GM12878 (cell line): Measurements from ENCODE around the gene ANKRD13B. TPM values are rescaled to one million over a fixed set of nuclear protein-coding genes. Genes with fewer than 3 reads are reported as not detected.
A peak's percentile ranks its signal among the peaks of the same experiment; 100 is the strongest.

Source experiments
- ATAC-seq: fragments of 200-7000 bp; cut with Tn5 transposase; 3 replicates; pipeline ENCODE4 v1.9.1; 2020; ENCODE audit warnings: mild to moderate bottlenecking, moderate library complexity
- BruUV-seq: library from RNA; stranded (reverse); fragments of 400-500 nt; replicated peaks from 2 replicates; lab custom pipeline; 2021; lab: Mats Ljungman, UMichigan
- CTCF ChIA-PET: fragments of 300-600 bp; sonication (Branson Sonifier 250); formaldehyde crosslinking; extraction: SDS; loops from one replicate; lab custom pipeline; 2021; ENCODE audit warnings: inconsistent platforms; lab: Yijun Ruan, JAX
- POLR2A ChIA-PET: fragments of 350-600 bp; formaldehyde crosslinking; extraction: SDS; loops from one replicate; lab custom pipeline; 2021; ENCODE audit warnings: inconsistent platforms; lab: Charles Lee
- RAD21 ChIA-PET: fragments of 300-600 bp; sonication (Branson Sonifier 250); formaldehyde crosslinking; loops from one replicate; lab custom pipeline; 2023; ENCODE audit warnings: antibody characterized with exemption; ENCODE audit not compliant: unreplicated experiment; lab: Charles Lee
- SMC1A ChIA-PET: fragments of 300-600 bp; sonication (Branson Sonifier 250); formaldehyde crosslinking; loops from one replicate; lab custom pipeline; 2023; ENCODE audit not compliant: unreplicated experiment, uncharacterized antibody; lab: Charles Lee
- DNase-seq: peaks from one replicate; pipeline ENCODE4 v3.0.0-alpha.2; 2011; ENCODE audit warnings: low read depth, low spot score
- FAIRE-seq: peaks from 3 replicates; lab custom pipeline; 2011; peaks lifted over from hg19 to GRCh38; lab: Jason Lieb, UNC
- H2AFZ ChIP-seq: 2 replicates; pipeline ENCODE4 v1.6.0; 2011; ENCODE audit warnings: low read depth, low read length, control low read depth; ENCODE audit not compliant: control insufficient read depth
- H3K27ac ChIP-seq: 2 replicates; pipeline ENCODE4 v1.5.1; 2011; ENCODE audit warnings: control low read depth; ENCODE audit not compliant: control insufficient read depth, insufficient read depth
- H3K27me3 ChIP-seq, 2 experiments: replicated peaks in 1 of 2; 2 replicates each; pipeline versions ENCODE4 v1.6.0 to v1.6.1; 2011; ENCODE audit warnings: low read length in 1 of 2; ENCODE audit not compliant: control insufficient read depth in 2 of 2, insufficient read depth in 2 of 2
- H3K36me3 ChIP-seq, 2 experiments: 2 replicates each; pipeline ENCODE4 v1.5.1; 2011; ENCODE audit warnings: low read length in 1 of 2; ENCODE audit not compliant: control insufficient read depth in 2 of 2, insufficient read depth in 2 of 2
- H3K4me1 ChIP-seq: 2 replicates; pipeline ENCODE4 v1.6.1; 2011; ENCODE audit warnings: mild to moderate bottlenecking, low read length, moderate library complexity, mixed read lengths; ENCODE audit not compliant: control insufficient read depth, insufficient read depth
- H3K4me2 ChIP-seq: 2 replicates; pipeline ENCODE4 v1.6.0; 2011; ENCODE audit warnings: control low read depth; ENCODE audit not compliant: control insufficient read depth, insufficient read depth
- H3K4me3 ChIP-seq: fragments of 200-600 bp; sonication (generic); 2 replicates; pipeline ENCODE4 v1.5.1; 2016
- H3K79me2 ChIP-seq: 2 replicates; pipeline ENCODE4 v1.6.0; 2011; ENCODE audit warnings: low read length; ENCODE audit not compliant: control insufficient read depth, insufficient read depth
- H3K9ac ChIP-seq: 2 replicates; pipeline ENCODE4 v1.8.0; 2011; ENCODE audit warnings: low read length, control low read depth, mixed read lengths; ENCODE audit not compliant: control insufficient read depth, insufficient read depth
- H3K9me3 ChIP-seq: replicated peaks from 3 replicates; pipeline ENCODE4 v1.5.1; 2011; ENCODE audit warnings: mild to moderate bottlenecking, low read length; ENCODE audit not compliant: control insufficient read depth, insufficient read depth
- H4K20me1 ChIP-seq: 2 replicates; pipeline ENCODE4 v1.6.0; 2011; ENCODE audit not compliant: control insufficient read depth, insufficient read depth
- RAD21 ChIP-seq: IDR thresholded peaks from 2 replicates; pipeline ENCODE4 v1.6.1; 2011; ENCODE audit warnings: mild to moderate bottlenecking, low read depth, low read length, moderate library complexity; ENCODE audit not compliant: insufficient read depth
- REST ChIP-seq: IDR thresholded peaks from 2 replicates; pipeline ENCODE4 v1.6.1; 2012; ENCODE audit warnings: mild to moderate bottlenecking, low read depth, low read length
- WGBS: methylation state at CpG from one replicate; pipeline ENCODE4 v1.1.6; 2016; ENCODE audit warnings: low lambda C conversion rate; ENCODE audit not compliant: insufficient replicate concordance, insufficient coverage; ENCODE audit errors: missing lambda C conversion rate; 5-methylcytosine and 5-hydroxymethylcytosine counted together
- in situ Hi-C: fragments of 300-500 bp; cut with MboI; formaldehyde crosslinking; loops from 9 replicates; pipeline ENCODE4 v1.14.3; 2018; ENCODE audit warnings: mixed read lengths
- intact Hi-C: fragments of 100-400 bp; cut with micrococcal nuclease; formaldehyde crosslinking; loops from one replicate; pipeline ENCODE4 v1.14.2; 2022; ENCODE audit not compliant: unreplicated experiment
- polyA plus RNA-seq, 11 experiments: library from polyadenylated mRNA; depleted of rRNA in 4 of 11; unstranded in 6 of 11; stranded (reverse) in 5 of 11; fragments of >200 nt; fragmentation: Nextera tagmentation in 4 of 11; fragmentation: Illumina TruSeq in 1 of 11; extraction: Ambion mirVana in 4 of 11; extraction: Trizol in 1 of 11; gene quantifications; 1 replicate in 1 of 11; 2 replicates in 10 of 11; pipeline versions ENCODE4 v1.2.1 to v1.2.3, GENCODE V29; 2011 to 2016; ENCODE audit warnings: inconsistent platforms in 2 of 11, missing spikeins in 2 of 11, low read depth in 1 of 11
- total RNA-seq, 4 experiments: library from RNA; depleted of rRNA in 3 of 4; stranded (reverse); fragments of >200 nt in 3 of 4; fragmentation: Illumina TruSeq in 1 of 4; extraction: Trizol in 1 of 4; gene quantifications; 2 replicates each; pipeline versions ENCODE4 v1.2.1 to v1.2.3, GENCODE V29; 2013 to 2021
- TF ChIP-seq, protein P1 (sequence below): fragments of 450-650 bp; IDR thresholded peaks from 2 replicates; pipeline ENCODE4 v1.6.1; 2016; ENCODE audit warnings: mild to moderate bottlenecking

Gene ANKRD13B
- total and polyA plus RNA-seq, 10 of the 15 experiments (the other 5 are each of a cell fraction or from before 2014, with no cell fraction given): 0.18 to 15.0 (median 2.8) TPM

DNA sequence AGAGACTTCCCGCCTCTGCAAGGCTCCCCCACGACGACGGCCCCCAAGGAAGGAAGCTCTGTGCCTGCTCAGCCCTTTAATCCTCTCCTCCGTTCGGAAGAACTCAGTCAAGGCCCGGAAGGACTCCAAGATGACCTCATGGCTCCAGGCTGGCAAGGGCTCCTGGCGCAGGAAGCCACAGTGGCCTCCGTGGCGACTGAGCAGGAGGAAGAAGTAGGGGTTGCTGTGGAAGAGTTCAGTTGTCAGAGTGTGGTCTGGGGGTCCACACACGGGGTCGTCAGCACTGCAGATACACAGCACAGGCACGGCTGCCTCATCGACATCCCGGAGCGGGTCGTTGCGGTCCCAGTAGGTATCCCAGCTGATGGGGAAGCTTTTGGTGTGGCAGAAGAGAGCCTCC lies 30.3 kb upstream of the ANKRD13B start (continued):
- no peak for TF ChIP-seq REST
- TF ChIP-seq, all 136 proteins: peak for 0

- Histone ChIP-seq H3K4me3 (no peak overlapping the region), H3K9me3 (no peaks in the 10 kb centered on the region), H3K9ac (no peak overlapping the region), H2AFZ (no peak overlapping the region), H3K4me1 (peaks cover 34% of the 10 kb centered on the region)
- no TSS peak for BruUV-seq
- ATAC-seq (no peak), DNase-seq (no peak)
- SMC1A ChIA-PET: no interaction called here
- CTCF ChIA-PET: interaction anchor here (1.0 to 3.5 kb wide), 5 partner anchors 16 to 194 kb away, joined by 3 to 21 read pairs (median 4); no protein-coding TSS in a partner anchor
- no peak for TF ChIP-seq RAD21
- TF ChIP-seq, protein P1, sequence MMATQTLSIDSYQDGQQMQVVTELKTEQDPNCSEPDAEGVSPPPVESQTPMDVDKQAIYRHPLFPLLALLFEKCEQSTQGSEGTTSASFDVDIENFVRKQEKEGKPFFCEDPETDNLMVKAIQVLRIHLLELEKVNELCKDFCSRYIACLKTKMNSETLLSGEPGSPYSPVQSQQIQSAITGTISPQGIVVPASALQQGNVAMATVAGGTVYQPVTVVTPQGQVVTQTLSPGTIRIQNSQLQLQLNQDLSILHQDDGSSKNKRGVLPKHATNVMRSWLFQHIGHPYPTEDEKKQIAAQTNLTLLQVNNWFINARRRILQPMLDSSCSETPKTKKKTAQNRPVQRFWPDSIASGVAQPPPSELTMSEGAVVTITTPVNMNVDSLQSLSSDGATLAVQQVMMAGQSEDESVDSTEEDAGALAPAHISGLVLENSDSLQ: peak; percentile 60
- TF ChIP-seq, all 136 proteins: peak for 1
- intact Hi-C loops: no loop called here
- in situ Hi-C loops: no loop called here
- Histone ChIP-seq H4K20me1 (no peaks in the 10 kb centered on the region), H3K4me2 (no peak overlapping the region), H3K27me3 (no peaks in the 10 kb centered on the region), H3K79me2 (peaks cover 7% of the 10 kb centered on the region; the same call in 1 of the 2 replicates), H3K36me3 (peaks cover 2 to 3% of the 10 kb centered on the region in 2 experiments; a peak in 3 of 4 replicates), H3K27ac (no peak overlapping the region)
- RAD21 ChIA-PET: no interaction called here
- POLR2A ChIA-PET: interaction anchor here (0.6 to 0.7 kb wide), 2 partner anchors 13 to 818 kb away, joined by 4 read pairs; no protein-coding TSS in a partner anchor
- no peak for FAIRE-seq
- WGBS: 88% methylated on average over 3 of the region's 3 CpGs
Measured at GRCh38 chr17:29563816-29564215, 29.1 kb upstream of the ANKRD13B start.
